GM19238 (cell line): ENCODE data around the gene HIVEP1.

Experiments
- DNase-seq: peaks from one replicate; pipeline ENCODE4 v3.0.0; 2011; ENCODE audit warnings: low spot score; ENCODE audit not compliant: insufficient read length

Gene HIVEP1

GRCh38 chr6:12017263-12017662, 5.2 kb downstream of the HIVEP1 start:
- no peak for DNase-seq

- DNase-seq: no peak
Measured at GRCh38 chr6:12017876-12018401, 5.8 kb downstream of the HIVEP1 start.

GRCh38 chr6:12020187-12020791, 8.2 kb downstream of the HIVEP1 start:
- no peak for DNase-seq

DNA sequence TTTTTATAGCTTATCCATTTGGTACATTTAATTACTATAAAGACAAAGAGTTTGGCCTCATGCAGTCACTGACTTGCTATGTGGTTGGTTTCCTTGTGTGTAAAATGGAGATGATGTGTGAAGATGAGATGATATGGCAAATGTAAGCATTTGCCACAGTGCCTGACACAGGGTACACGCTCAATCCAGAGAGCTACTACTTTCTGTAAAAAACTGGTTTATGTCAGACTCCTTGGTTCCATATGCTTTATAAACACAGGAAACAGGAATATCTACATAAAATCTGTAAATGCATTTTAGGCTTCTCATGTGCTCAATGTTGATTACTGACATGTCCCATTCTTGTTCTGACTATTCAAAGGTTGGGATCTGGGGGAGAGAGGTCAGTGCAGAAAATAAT, 10.4 kb downstream of the HIVEP1 start:
- DNase-seq: no peak

DNA sequence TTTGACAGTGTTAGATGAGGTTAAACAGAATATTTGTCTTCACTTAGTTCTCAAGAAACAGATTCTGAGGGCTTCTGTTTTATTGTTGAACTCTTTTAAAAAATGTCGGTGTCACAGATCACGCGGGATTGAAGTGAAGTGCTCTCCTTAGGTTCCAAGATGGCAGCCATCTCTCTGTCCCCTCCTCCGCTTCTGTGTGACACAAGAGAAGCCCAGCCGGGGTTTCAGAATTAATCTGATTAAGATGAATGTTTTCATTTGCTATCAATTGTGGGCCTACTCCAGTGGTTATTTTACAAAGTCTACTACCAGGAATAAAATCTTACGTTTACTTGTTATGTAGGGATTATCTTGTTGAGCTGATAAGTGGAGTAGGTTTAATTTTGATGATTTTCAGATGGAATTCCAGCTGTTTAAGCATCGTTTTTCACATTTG, 10.9 kb downstream of the HIVEP1 start:
- DNase-seq: no peak

GRCh38 chr6:12024216-12024615, 12.1 kb downstream of the HIVEP1 start:
- DNase-seq: no peak

DNA sequence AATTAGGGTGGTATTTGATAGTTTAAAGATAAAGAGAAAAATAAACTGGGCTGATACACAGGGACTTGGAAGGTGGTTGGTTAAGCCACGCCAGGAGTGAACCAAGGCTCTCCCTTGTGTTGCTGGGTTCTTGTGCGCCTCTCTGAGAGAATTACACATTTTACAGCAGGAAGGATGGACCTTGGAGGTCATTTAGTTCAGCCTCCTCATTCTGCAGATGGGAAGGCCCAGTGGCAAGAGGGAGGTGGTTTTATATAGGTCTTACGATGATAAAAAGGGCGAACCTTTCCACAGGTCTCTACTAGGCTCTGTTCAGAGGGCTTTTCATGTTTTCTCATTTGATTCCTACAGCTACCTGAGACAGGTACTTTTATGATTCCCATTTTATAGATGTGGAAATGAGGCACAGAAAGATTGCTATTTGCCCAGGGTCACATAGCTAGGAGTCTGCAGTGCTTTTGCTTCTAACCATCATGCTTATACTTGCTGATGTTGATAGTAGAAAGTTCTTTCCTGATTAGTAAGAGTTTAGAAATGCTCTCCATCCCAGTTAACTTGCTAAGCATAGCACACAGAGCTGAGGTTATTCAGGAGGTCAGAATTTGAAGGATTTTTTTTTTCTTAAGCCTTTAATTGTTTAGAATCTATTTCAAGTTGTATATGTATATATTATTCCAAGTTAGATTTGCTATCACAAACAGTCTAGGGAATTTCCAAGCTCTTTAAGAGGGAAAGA, 12.8 kb downstream of the HIVEP1 start:
- DNase-seq: no peak

- DNase-seq: no peak
Measured at GRCh38 chr6:12026120-12026519, 14.0 kb downstream of the HIVEP1 start.

DNA sequence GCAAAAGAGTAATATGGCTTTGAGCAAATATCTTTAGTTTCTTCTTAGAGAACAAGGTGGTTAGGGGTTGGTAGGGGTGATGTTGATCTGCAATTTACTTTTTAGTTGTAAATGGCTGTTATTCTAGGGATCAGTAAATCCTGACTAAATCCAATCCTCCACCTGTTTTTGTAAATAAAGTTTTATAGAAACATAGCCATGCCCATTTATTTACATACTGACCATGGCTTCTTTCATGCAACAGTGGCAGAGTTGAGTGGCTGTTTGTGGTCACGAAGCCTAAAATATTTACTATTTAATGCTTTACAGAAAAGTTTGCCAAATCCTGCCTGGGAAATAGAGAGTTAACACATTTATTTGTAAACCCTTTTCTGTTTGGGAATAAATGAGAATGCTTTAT, 14.7 kb downstream of the HIVEP1 start:
- DNase-seq: no peak

DNA sequence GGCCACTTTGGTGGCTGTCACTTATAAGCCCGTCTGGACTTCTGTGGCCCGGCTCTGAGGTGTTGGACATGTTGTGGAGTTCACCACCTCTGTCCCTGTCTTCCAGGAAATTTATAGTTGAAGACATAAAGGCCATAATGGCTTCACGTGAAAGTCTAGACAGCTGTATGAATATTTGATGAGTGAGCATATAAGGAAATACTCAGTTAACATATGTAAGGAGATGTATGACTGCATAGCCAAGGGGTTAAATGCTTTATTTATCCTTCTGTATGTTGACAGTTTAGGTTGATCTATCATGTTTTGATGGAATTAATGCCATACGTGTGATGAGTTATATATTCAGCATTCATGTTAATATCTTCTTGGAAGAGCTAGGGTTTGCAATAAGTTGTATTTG, 16.1 kb downstream of the HIVEP1 start:
- no peak for DNase-seq

- DNase-seq: no peak
Measured at GRCh38 chr6:12029979-12030737, 18.0 kb downstream of the HIVEP1 start.

- no peak for DNase-seq
Measured at GRCh38 chr6:12030993-12031550, 19.0 kb downstream of the HIVEP1 start.

DNA sequence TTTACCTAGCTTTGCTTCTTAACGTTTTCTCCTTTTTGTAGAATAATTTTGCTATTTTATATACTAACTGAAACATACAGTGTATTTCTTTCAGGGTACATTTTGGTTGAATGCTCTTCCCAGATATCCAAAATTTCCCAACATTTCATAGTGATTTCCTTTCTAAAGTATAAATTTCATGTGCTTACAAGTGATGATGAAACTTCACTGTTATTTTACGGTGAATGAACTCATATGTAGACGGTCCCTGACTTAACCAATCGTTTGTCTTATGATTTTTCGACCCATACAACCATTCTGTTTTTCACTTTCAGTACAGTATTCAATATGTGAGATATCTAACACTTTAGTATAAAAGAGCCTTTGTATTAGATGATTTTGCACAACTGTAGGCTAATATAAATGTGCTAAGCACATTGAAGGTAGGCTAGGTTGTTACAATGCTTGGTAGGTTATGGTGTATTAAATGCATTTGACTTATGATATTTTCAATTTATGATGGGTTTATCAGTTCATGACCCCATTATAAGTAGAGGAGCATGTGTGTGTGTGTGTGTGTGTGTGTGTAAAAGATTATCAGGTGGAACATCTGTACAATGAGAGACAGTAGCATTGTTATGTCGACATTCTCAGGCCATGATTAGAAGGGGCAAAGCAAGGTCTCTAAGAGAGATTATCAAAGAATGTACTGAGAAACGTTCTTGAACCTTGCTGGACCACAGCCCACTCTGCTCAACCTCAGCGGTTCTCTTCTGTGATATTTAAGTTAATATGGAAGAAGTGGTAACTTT, 20.9 kb downstream of the HIVEP1 start:
- no peak for DNase-seq

DNA sequence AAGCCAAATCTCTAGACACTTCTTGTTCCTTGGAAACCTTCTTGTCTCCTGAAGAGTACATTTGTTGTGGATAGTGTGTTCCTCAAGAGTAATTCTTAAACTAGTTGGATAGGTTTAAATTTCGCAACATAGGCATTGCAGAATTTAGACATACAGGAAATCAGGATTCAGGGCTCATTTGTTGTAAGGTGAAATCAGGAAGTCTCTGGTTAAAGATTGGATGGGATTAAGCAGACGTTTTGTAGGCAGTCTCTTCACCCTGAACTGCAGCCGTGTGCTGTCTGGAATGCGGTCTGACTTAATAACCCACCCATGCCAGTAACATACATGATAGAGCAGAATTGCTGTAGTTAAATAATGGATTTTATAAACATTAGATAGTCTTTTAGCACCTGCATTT, 21.7 kb downstream of the HIVEP1 start:
- no peak for DNase-seq

DNA sequence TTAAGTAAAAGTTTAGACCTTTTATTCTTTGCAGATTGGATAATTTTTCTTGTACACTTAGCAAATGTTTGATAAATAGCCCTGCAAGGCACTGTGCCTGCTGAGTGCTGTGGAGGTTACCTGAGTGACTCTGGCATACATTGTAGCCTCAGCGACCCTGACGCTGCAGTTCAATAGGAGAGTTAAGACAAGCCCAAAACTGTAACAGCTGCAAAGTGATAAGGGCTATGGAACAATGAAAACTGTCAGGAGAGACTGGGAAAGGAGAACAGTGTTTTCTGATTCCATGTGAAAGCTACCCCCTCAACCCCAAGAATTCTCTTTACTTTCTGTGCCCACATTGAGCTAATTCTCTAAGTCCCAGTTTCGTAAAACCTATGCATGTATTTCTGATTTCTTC, 22.2 kb downstream of the HIVEP1 start:
- DNase-seq: no peak

DNA sequence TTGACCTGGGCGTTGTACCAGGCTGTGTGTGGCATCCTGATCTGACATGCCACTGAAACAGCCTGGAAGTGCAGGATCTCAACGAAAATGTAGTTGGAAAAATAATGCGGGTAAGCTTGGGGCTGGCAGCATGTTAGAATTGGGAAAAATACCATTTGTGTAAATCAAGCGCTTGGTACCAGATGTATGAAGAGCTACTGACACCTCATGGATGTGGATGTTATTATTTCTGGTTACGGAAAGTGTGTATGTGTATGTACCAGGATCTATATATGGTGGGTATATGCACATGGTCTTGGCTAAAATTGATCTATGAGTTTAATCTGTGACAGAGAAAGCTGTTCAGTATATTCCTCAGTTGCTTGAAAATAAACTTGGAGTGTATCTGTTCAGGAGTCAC, 22.7 kb downstream of the HIVEP1 start:
- no peak for DNase-seq

- no peak for DNase-seq
Measured at GRCh38 chr6:12036766-12037165, 24.7 kb downstream of the HIVEP1 start.

DNA sequence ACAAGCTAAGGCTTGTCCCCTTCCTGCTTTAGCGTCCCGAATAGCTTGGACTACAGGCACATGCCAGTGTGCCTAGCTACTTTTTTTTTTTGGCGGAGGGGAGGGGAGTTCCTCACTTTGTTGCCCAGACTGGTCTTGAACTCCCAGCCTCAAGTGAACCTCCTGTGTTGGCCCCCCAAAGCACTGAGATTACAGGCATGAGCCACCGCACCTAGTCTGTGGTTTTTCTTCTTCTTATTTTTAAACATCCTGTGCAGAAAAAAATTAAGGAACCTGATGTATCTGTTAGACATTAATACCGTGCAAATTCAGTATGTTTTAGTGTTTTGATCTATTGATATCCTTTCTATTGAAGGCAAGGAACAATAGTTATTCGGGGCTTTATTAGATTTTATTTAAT, 25.7 kb downstream of the HIVEP1 start:
- no peak for DNase-seq

DNA sequence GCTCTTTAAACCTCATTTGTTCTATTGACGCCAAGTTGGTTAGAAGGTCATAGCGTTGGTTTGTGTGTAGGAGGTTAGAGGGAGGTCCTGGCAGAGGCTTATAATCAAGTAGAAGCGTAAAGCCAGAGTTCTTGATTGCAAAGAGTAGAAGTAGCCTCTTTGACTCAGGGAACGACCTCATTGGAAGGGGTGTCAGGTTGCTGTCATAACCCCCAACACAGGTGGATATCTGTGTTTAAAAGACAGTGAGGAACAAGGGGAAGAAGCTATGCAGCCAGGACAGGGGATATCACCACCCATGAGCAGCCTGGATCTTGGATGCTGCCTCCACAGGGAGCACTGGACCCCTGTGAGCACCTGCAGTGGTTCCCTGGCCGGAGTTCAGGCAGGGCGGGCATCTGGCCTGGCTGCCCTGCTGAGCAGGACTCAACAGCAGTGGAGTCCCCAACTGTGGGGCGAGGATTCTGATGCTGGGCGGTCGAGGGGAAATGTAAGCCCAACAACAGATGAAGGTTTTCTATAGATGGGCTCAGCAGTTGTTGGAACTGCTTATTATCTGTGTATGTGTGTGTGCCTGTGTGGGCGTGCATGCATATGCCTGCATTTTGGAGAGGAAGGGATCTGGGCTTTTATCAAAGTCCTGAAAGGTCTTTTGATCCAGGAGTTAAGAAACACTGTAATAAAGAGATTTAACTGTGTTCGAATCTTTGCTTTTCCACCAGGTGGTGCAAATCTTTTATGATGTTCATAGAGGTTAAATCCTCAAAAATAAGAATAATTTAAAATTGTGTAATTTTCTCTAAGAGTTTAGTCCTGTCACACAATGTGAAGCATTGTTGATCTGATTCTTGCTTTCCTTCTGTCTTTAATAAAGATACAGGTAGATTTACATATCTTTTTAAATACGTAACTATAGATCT, 27.7 kb downstream of the HIVEP1 start:
- no peak for DNase-seq

- DNase-seq: no peak
Measured at GRCh38 chr6:12047304-12047703, 35.2 kb downstream of the HIVEP1 start.
